ENCODE data around the gene EPHA2. TPM values are rescaled to one million over a fixed set of nuclear protein-coding genes. Genes with fewer than 3 reads are reported as not detected.

EPHA2 gene
- total RNA-seq, result 14.6 and 21.6 TPM in 2 replicates

GRCh38 chr1:16155537-16156410, at the start of gene EPHA2:
EPHA2 (minus strand) TSS chr1:16156069; CDS start chr1:16155932, 137 bp downstream.

Other genes with a start within 250 kb of the EPHA2 start
- gene ZBTB17, start 180.0 kb downstream of the EPHA2 start, total RNA-seq, result 12.7 and 32.2 TPM in 2 replicates
- gene SRARP, start 151.8 kb downstream of the EPHA2 start, total RNA-seq, result not detected in 2 replicates
- gene HSPB7, start 138.0 kb downstream of the EPHA2 start, total RNA-seq, result 2.0 and 22.6 TPM in 2 replicates
- gene CLCNKA, start 134.0 kb downstream of the EPHA2 start, total RNA-seq, result under 0.01 TPM in 1 of 2 replicates, not detected in the other
- gene CLCNKB, start 112.3 kb downstream of the EPHA2 start, total RNA-seq, result 0.09 and 0.23 TPM in 2 replicates
- 0.23 and 1.3 TPM in 2 replicates for gene FAM131C, start 82.4 kb downstream of the EPHA2 start, total RNA-seq
- 6.6 and 8.6 TPM in 2 replicates for gene ARHGEF19, start 56.6 kb upstream of the EPHA2 start, total RNA-seq
- gene CPLANE2, start 81.1 kb upstream of the EPHA2 start, total RNA-seq, result 3.6 and 6.8 TPM in 2 replicates
- gene FBXO42, start 196.4 kb upstream of the EPHA2 start, total RNA-seq, result 12.8 and 24.6 TPM in 2 replicates
- 54.7 and 56.2 TPM in 2 replicates for gene SZRD1, start 211.2 kb upstream of the EPHA2 start, total RNA-seq